ENCODE measurements around the gene ACTL7A.
"Not testable (repeated sequence)": the region's sequence is repeated elsewhere in the genome, so short reads cannot be mapped to it uniquely, and the experiment has no call there.

ACTL7A gene

DNA sequence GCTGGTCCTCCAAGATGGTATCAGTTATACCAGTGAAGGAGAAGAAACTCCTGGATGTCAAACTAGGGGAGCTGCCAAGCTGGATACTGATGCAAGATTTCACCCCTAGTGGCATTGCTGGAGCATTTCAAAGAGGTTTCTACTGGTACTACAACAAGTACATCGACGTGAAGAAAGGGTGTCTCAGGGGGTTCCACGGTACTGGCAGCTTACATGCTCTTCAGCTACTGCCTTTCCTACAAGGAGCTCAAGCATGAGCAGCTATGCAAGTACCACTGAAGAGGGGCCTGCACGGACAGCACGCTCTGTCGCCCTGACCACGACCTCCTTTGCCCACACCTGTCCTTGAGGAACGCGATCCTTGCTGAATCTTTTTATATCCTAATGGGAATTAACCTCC, 25.7 kb upstream of the ACTL7A start:
- H3K4me1 ChIP-seq (ENCODE audit: control insufficient read depth in 1 of 2, insufficient read depth in 2 of 2, low read length in 2 of 2) = no peaks in the 10 kb centered on the region
- H3K9me3 ChIP-seq (ENCODE audit: control insufficient read depth in 1 of 2, low read length in 2 of 2) = no peaks in the 10 kb centered on the region
- no peaks in the 10 kb centered on the region for H3K36me3 ChIP-seq (ENCODE audit: control insufficient read depth in 1 of 2, insufficient read depth in 2 of 2, low read length in 2 of 2)
- no peaks in the 10 kb centered on the region for H3K27me3 ChIP-seq (ENCODE audit: low read depth, low read length)
- no peak overlapping the region for H3K27ac ChIP-seq (ENCODE audit: low read length)
- no peak overlapping the region for H3K4me3 ChIP-seq (ENCODE audit: low read depth in 1 of 2, low read length in 2 of 2)

DNA sequence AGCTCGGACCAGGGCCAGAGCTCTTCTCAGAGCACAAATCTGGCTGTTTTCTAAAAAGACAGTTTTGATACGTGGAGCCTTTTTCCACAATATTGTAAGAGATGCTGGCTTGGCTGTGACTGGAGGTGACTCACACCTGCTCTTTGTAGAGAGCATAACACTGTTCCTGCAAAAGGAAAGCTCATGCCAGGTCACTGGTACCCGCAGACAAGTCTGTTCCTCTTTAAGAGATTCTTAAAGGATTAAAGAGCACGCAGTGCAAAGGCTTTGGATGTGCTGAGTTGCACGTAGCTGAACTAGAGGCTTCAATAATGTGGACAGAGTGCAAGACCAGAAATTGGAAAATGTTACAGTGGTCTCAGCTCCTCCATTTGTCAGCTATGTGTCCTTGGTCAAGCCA, 25.3 kb upstream of the ACTL7A start:
- H3K4me3 ChIP-seq (ENCODE audit: low read depth in 1 of 2, low read length in 2 of 2) = no peak overlapping the region
- H3K4me1 ChIP-seq (ENCODE audit: control insufficient read depth in 1 of 2, insufficient read depth in 2 of 2, low read length in 2 of 2) = no peaks in the 10 kb centered on the region
- H3K27ac ChIP-seq (ENCODE audit: low read length) = no peak overlapping the region
- H3K27me3 ChIP-seq (ENCODE audit: low read depth, low read length) = no peaks in the 10 kb centered on the region
- no peaks in the 10 kb centered on the region for H3K36me3 ChIP-seq (ENCODE audit: control insufficient read depth in 1 of 2, insufficient read depth in 2 of 2, low read length in 2 of 2)
- H3K9me3 ChIP-seq (ENCODE audit: control insufficient read depth in 1 of 2, low read length in 2 of 2) = no peaks in the 10 kb centered on the region

DNA sequence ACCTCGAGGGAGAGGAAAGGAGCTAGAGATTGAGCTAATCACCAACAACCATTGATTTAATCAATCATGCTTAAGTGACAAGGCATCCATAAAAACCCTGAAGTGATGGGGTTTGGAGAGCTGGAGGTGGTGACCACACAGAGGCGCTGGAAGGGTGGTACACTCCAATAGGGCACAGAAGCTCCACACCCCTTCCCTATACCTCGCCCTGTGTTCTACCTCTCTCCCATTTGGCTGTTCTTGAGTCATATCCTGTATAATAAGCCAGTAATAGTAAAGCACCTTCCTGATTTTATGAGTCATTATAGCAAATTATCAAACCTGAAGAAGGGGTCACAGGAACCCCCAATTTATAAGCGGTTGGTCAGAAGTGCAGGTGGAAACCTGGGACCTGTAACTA, 24.5 kb upstream of the ACTL7A start:
- Histone ChIP-seq H3K27ac (ENCODE audit: low read length) (no peak overlapping the region), H3K9me3 (ENCODE audit: control insufficient read depth in 1 of 2, low read length in 2 of 2) (no peaks in the 10 kb centered on the region), H3K4me1 (ENCODE audit: control insufficient read depth in 1 of 2, insufficient read depth in 2 of 2, low read length in 2 of 2) (no peaks in the 10 kb centered on the region), H3K27me3 (ENCODE audit: low read depth, low read length) (no peaks in the 10 kb centered on the region), H3K36me3 (ENCODE audit: control insufficient read depth in 1 of 2, insufficient read depth in 2 of 2, low read length in 2 of 2) (no peaks in the 10 kb centered on the region), H3K4me3 (ENCODE audit: low read depth in 1 of 2, low read length in 2 of 2) (no peak overlapping the region)

DNA sequence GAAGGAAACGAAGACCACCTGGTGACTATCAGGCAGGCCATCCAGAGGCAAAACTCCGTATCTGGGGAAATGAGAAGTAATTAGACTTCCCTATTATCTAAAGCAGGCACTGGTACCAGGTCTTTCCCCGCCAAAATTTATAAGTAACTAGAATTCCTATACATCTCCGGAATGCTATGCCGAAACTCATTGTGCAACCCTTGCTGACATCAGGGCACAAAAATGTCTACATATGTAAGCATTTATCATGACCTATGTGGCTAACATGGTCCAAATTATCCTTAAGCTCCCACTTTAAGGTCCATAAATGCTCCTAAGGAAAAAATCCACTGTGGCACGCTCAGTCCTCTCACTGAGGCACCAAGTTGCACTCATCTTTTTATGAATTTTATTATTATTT, 24.0 kb upstream of the ACTL7A start:
- no peaks in the 10 kb centered on the region for H3K9me3 ChIP-seq (ENCODE audit: control insufficient read depth in 1 of 2, low read length in 2 of 2)
- no peak overlapping the region for H3K27ac ChIP-seq (ENCODE audit: low read length)
- no peaks in the 10 kb centered on the region for H3K27me3 ChIP-seq (ENCODE audit: low read depth, low read length)
- H3K36me3 ChIP-seq (ENCODE audit: control insufficient read depth in 1 of 2, insufficient read depth in 2 of 2, low read length in 2 of 2) = no peaks in the 10 kb centered on the region
- H3K4me3 ChIP-seq (ENCODE audit: low read depth in 1 of 2, low read length in 2 of 2) = no peak overlapping the region
- H3K4me1 ChIP-seq (ENCODE audit: control insufficient read depth in 1 of 2, insufficient read depth in 2 of 2, low read length in 2 of 2) = no peaks in the 10 kb centered on the region

DNA sequence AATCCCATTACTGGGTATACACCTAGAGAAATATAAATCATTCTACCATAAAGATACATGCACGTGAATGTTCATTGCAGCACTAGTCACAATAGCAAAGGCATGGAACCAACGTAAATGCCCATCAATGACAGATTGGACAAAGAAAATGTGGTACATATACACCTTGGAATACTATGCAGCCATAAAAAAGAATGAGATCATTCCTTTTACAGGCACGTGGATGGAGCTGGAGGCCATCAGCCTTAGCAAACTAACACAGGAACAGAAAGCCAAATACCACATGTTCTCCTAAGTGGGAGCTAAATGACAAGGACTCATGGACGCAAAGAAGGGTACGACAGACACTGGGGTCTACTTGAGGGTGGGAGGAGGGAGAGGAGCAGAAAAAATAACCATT, 22.5 kb upstream of the ACTL7A start:
- H3K9me3 ChIP-seq (ENCODE audit: control insufficient read depth in 1 of 2, low read length in 2 of 2); H3K4me1 ChIP-seq (ENCODE audit: control insufficient read depth in 1 of 2, insufficient read depth in 2 of 2, low read length in 2 of 2); H3K36me3 ChIP-seq (ENCODE audit: control insufficient read depth in 1 of 2, insufficient read depth in 2 of 2, low read length in 2 of 2); H3K27me3 ChIP-seq (ENCODE audit: low read depth, low read length); H3K27ac ChIP-seq (ENCODE audit: low read length); H3K4me3 ChIP-seq (ENCODE audit: low read depth in 1 of 2, low read length in 2 of 2): not testable (repeated sequence)

DNA sequence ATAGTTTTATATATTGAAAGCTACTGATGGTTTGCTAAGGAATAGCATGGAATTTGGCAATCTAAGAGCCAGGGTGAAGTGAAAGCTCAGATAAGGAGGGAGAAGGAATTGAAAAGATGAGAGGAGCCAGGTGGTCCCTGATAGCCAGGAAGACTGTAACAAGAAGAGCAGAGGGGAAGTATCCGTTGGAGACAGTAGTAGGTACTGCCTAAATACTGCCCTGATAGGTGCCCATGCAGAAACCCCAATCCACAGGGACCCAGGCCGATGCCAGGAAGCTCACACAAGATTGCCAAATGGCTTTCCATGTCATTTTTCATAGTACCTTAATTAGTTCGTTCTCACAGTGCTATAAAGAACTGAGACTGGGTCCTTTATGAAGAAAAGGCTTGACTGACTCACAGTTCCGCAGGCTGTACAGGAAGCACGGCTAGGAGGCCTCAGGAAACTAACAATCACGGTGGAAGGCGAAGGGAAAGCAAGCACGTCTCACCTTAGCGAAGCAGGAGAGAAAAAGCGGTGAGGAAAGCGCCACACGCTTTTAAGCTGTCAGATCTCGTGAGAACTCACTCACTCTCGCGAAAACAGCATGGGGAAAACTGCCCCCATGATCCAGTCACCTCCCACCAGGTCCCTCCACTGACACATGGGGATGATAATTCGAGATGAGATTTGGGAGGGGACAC, 19.3 kb upstream of the ACTL7A start:
- Histone ChIP-seq H3K27me3 (ENCODE audit: low read depth, low read length) (no peaks in the 10 kb centered on the region), H3K36me3 (ENCODE audit: control insufficient read depth in 1 of 2, insufficient read depth in 2 of 2, low read length in 2 of 2) (no peaks in the 10 kb centered on the region), H3K27ac (ENCODE audit: low read length) (no peak overlapping the region), H3K4me1 (ENCODE audit: control insufficient read depth in 1 of 2, insufficient read depth in 2 of 2, low read length in 2 of 2) (no peaks in the 10 kb centered on the region), H3K9me3 (ENCODE audit: control insufficient read depth in 1 of 2, low read length in 2 of 2) (no peaks in the 10 kb centered on the region), H3K4me3 (ENCODE audit: low read depth in 1 of 2, low read length in 2 of 2) (no peak overlapping the region)

DNA sequence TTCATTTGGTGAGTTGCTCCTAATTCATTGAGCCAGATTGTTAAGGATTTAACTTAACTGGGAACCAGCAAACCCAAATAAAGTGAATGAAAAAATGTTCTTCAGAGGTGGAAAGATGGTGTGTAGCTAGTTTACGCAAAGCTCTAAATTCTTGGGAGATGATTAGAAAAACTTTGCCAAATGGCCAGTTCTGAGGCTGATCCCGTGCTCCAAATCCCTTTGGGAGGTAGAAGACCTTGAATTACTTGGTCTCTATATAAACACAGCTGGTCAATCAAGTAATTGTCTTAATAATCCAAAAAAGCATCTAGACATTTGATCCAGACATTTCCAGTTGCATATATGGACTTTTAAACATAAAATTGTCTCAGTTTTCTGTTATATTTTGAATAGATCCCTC, 17.7 kb upstream of the ACTL7A start:
- no peaks in the 10 kb centered on the region for H3K36me3 ChIP-seq (ENCODE audit: control insufficient read depth in 1 of 2, insufficient read depth in 2 of 2, low read length in 2 of 2)
- H3K4me1 ChIP-seq (ENCODE audit: control insufficient read depth in 1 of 2, insufficient read depth in 2 of 2, low read length in 2 of 2) = no peaks in the 10 kb centered on the region
- H3K4me3 ChIP-seq (ENCODE audit: low read depth in 1 of 2, low read length in 2 of 2) = no peak overlapping the region
- no peaks in the 10 kb centered on the region for H3K9me3 ChIP-seq (ENCODE audit: control insufficient read depth in 1 of 2, low read length in 2 of 2)
- H3K27me3 ChIP-seq (ENCODE audit: low read depth, low read length) = no peaks in the 10 kb centered on the region
- H3K27ac ChIP-seq (ENCODE audit: low read length) = no peak overlapping the region

GRCh38 chr9:108844856-108845255, 17.2 kb upstream of the ACTL7A start:
- H3K4me3 ChIP-seq (ENCODE audit: low read depth in 1 of 2, low read length in 2 of 2) = no peak overlapping the region
- no peak overlapping the region for H3K27ac ChIP-seq (ENCODE audit: low read length)
- no peaks in the 10 kb centered on the region for H3K9me3 ChIP-seq (ENCODE audit: control insufficient read depth in 1 of 2, low read length in 2 of 2)
- no peaks in the 10 kb centered on the region for H3K36me3 ChIP-seq (ENCODE audit: control insufficient read depth in 1 of 2, insufficient read depth in 2 of 2, low read length in 2 of 2)
- H3K27me3 ChIP-seq (ENCODE audit: low read depth, low read length) = no peaks in the 10 kb centered on the region
- H3K4me1 ChIP-seq (ENCODE audit: control insufficient read depth in 1 of 2, insufficient read depth in 2 of 2, low read length in 2 of 2) = no peaks in the 10 kb centered on the region

DNA sequence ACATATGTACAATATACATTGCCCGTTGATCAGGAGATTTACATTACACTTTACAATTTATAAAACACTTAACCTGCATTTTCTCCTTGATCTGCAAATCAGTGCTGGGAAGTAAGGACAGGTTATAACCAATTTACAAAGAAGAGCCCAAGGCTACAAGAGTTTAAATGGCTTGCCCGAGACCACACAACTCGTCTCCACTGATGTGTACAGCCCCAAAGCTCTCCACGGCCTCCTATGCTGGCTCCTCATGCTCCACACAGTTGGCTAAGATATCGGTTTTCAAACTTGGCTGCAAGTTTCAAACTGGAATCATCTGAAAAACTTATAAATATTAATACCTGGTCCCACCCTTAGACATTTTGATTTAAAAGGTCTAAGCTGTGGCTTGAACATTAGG, 16.6 kb upstream of the ACTL7A start:
- Histone ChIP-seq H3K9me3 (ENCODE audit: control insufficient read depth in 1 of 2, low read length in 2 of 2) (no peaks in the 10 kb centered on the region), H3K27ac (ENCODE audit: low read length) (no peak overlapping the region), H3K4me1 (ENCODE audit: control insufficient read depth in 1 of 2, insufficient read depth in 2 of 2, low read length in 2 of 2) (no peaks in the 10 kb centered on the region), H3K27me3 (ENCODE audit: low read depth, low read length) (no peaks in the 10 kb centered on the region), H3K4me3 (ENCODE audit: low read depth in 1 of 2, low read length in 2 of 2) (no peak overlapping the region), H3K36me3 (ENCODE audit: control insufficient read depth in 1 of 2, insufficient read depth in 2 of 2, low read length in 2 of 2) (no peaks in the 10 kb centered on the region)

DNA sequence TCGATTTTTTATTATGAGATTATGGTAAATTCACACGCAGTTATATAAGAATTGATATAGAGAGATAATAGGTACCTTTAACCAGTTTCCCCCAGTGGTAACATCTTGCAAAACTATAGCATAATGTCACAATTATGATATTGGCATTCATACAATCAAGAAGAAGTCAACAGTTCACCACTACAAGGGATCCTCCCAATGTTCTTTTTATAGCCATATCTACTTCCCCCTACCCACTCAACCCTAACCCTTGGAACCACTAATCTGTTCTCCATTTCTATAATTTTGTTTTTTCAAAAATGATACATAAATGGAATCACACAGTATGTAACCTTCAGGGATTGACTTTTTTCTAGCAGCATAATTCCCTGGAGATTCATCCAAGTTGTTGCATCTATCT, 16.1 kb upstream of the ACTL7A start:
- Histone ChIP-seq H3K4me1 (ENCODE audit: control insufficient read depth in 1 of 2, insufficient read depth in 2 of 2, low read length in 2 of 2) (no peaks in the 10 kb centered on the region), H3K27ac (ENCODE audit: low read length) (no peak overlapping the region), H3K36me3 (ENCODE audit: control insufficient read depth in 1 of 2, insufficient read depth in 2 of 2, low read length in 2 of 2) (no peaks in the 10 kb centered on the region), H3K27me3 (ENCODE audit: low read depth, low read length) (no peaks in the 10 kb centered on the region), H3K9me3 (ENCODE audit: control insufficient read depth in 1 of 2, low read length in 2 of 2) (no peaks in the 10 kb centered on the region), H3K4me3 (ENCODE audit: low read depth in 1 of 2, low read length in 2 of 2) (no peak overlapping the region)

DNA sequence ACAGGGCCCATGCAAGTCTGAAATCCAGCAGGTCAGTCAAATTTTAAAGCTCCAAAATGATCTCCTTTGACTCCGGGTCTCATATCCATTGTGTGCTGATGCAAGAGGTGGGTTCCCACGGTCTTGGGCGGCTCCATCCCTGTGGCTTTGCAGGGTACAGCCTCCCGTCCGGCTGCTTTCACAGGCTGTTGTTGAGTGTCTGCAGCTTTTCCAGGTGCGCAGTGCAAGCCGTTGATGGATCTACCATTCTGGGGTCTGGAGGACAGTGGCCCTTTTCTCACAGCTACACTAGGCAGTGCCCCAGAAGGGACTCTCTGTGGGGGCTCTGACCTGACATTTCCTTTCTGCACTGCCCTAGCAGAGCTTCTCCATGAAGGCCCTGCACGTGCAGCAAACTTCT, 13.8 kb upstream of the ACTL7A start:
- H3K27me3 ChIP-seq (ENCODE audit: low read depth, low read length); H3K9me3 ChIP-seq (ENCODE audit: control insufficient read depth in 1 of 2, low read length in 2 of 2): not testable (repeated sequence)

GRCh38 chr9:108850293-108850897, 11.7 kb upstream of the ACTL7A start:
- H3K9me3 ChIP-seq (ENCODE audit: control insufficient read depth in 1 of 2, low read length in 2 of 2) = no peaks in the 10 kb centered on the region
- no peaks in the 10 kb centered on the region for H3K27me3 ChIP-seq (ENCODE audit: low read depth, low read length)
- no peaks in the 10 kb centered on the region for H3K4me1 ChIP-seq (ENCODE audit: control insufficient read depth in 1 of 2, insufficient read depth in 2 of 2, low read length in 2 of 2)
- no peak overlapping the region for H3K27ac ChIP-seq (ENCODE audit: low read length)
- no peaks in the 10 kb centered on the region for H3K36me3 ChIP-seq (ENCODE audit: control insufficient read depth in 1 of 2, insufficient read depth in 2 of 2, low read length in 2 of 2)
- H3K4me3 ChIP-seq (ENCODE audit: low read depth in 1 of 2, low read length in 2 of 2) = no peak overlapping the region

More for the DNA sequence above, 13.8 kb upstream of the ACTL7A start:
- H3K36me3 ChIP-seq (ENCODE audit: control insufficient read depth in 1 of 2, insufficient read depth in 2 of 2, low read length in 2 of 2); H3K4me1 ChIP-seq (ENCODE audit: control insufficient read depth in 1 of 2, insufficient read depth in 2 of 2, low read length in 2 of 2); H3K4me3 ChIP-seq (ENCODE audit: low read depth in 1 of 2, low read length in 2 of 2); H3K27ac ChIP-seq (ENCODE audit: low read length): not testable (repeated sequence)

Measured in muscle layer of duodenum (tissue), 2 donors.